IMR-90 (cell line): ENCODE results near the gene PIP4P1. TPM values are rescaled to one million over a fixed set of nuclear protein-coding genes. Genes with fewer than 3 reads are reported as not detected.

Experiments
- ATAC-seq: fragments of 200-7000 bp; cut with Tn5 transposase; 2 replicates; pipeline ENCODE4 v1.9.1; 2020; ENCODE audit warnings: low read depth, mild to moderate bottlenecking, moderate library complexity
- BruUV-seq: library from RNA; stranded (reverse); fragments of 400-500 nt; replicated peaks from 2 replicates; lab custom pipeline; 2021; lab: Mats Ljungman, UMichigan
- CTCF ChIA-PET: fragments of 300-600 bp; formaldehyde crosslinking; extraction: SDS; loops from one replicate; lab custom pipeline; 2021; ENCODE audit warnings: antibody characterized with exemption; lab: Yijun Ruan, JAX
- POLR2A ChIA-PET: fragments of 300-600 bp; sonication (Branson Sonifier 250); formaldehyde crosslinking; loops from one replicate; lab custom pipeline; 2022; ENCODE audit warnings: antibody characterized with exemption; ENCODE audit not compliant: unreplicated experiment; lab: Charles Lee
- DNase-seq: peaks from one replicate; pipeline ENCODE4 v3.0.0; 2013
- H2AFZ ChIP-seq: replicated peaks from 2 replicates; pipeline ENCODE3; 2013; ENCODE audit warnings: low read length, mild to moderate bottlenecking; ENCODE audit not compliant: poor library complexity
- H2AK5ac ChIP-seq: 2 replicates; pipeline ENCODE4 v1.6.1; 2013; ENCODE audit warnings: low read depth, low read length, inconsistent platforms
- H2AK9ac ChIP-seq: replicated peaks from 2 replicates; pipeline ENCODE3; 2013; ENCODE audit warnings: mild to moderate bottlenecking, low read depth, low read length, moderate library complexity; ENCODE audit not compliant: poor library complexity
- H2BK120ac ChIP-seq: 2 replicates; pipeline ENCODE4 v1.6.1; 2013; ENCODE audit warnings: low read depth, low read length, inconsistent platforms
- H2BK15ac ChIP-seq: 3 replicates; pipeline ENCODE4 v1.6.1; 2013; ENCODE audit warnings: low read depth, low read length, inconsistent platforms
- H2BK20ac ChIP-seq: 2 replicates; pipeline ENCODE4 v1.6.1; 2013; ENCODE audit warnings: low read depth, mild to moderate bottlenecking, inconsistent platforms, low read length, moderate library complexity
- H2BK5ac ChIP-seq: 2 replicates; pipeline ENCODE4 v1.6.1; 2013; ENCODE audit warnings: mild to moderate bottlenecking, low read depth, low read length, inconsistent platforms; ENCODE audit not compliant: poor library complexity, severe bottlenecking
- H3K14ac ChIP-seq: replicated peaks from 2 replicates; pipeline ENCODE4 v1.6.1; 2013; ENCODE audit warnings: low read depth, low read length, inconsistent platforms
- H3K18ac ChIP-seq: 2 replicates; pipeline ENCODE4 v1.6.1; 2013; ENCODE audit warnings: low read depth, low read length, control low read depth
- H3K23ac ChIP-seq: 2 replicates; pipeline ENCODE4 v1.6.1; 2013; ENCODE audit warnings: low read depth, low read length, inconsistent platforms
- H3K27ac ChIP-seq: 2 replicates; pipeline ENCODE4 v1.5.1; 2013; ENCODE audit warnings: mild to moderate bottlenecking, control low read depth, low read length; ENCODE audit not compliant: insufficient read depth
- H3K27me3 ChIP-seq: 2 replicates; pipeline ENCODE4 v1.6.1; 2013; ENCODE audit warnings: low read length; ENCODE audit not compliant: control insufficient read depth, insufficient read depth
- H3K36me3 ChIP-seq: 2 replicates; pipeline ENCODE4 v1.6.1; 2013; ENCODE audit warnings: low read length, mixed read lengths; ENCODE audit not compliant: control insufficient read depth, insufficient read depth
- H3K4ac ChIP-seq: 2 replicates; pipeline ENCODE4 v1.6.1; 2013; ENCODE audit warnings: low read depth, low read length, inconsistent platforms
- H3K4me1 ChIP-seq: 2 replicates; pipeline ENCODE4 v1.6.1; 2013; ENCODE audit warnings: low read length, mixed read lengths; ENCODE audit not compliant: control insufficient read depth, insufficient read depth
- H3K4me2 ChIP-seq: 2 replicates; pipeline ENCODE4 v1.6.1; 2013; ENCODE audit warnings: low read depth, mild to moderate bottlenecking, control low read depth, low read length, moderate library complexity
- H3K4me3 ChIP-seq: 2 replicates; pipeline ENCODE4 v1.5.1; 2013; ENCODE audit warnings: low read depth, mild to moderate bottlenecking, control low read depth, low read length, moderate library complexity; ENCODE audit not compliant: insufficient read depth
- H3K56ac ChIP-seq: 2 replicates; pipeline ENCODE4 v1.6.1; 2013; ENCODE audit warnings: low read length, inconsistent platforms; ENCODE audit not compliant: insufficient read depth; ENCODE audit errors: extremely low read depth
- H3K79me1 ChIP-seq, 2 experiments: 2 replicates each; pipeline ENCODE4 v1.6.1; 2013; ENCODE audit warnings: low read length in 2 of 2, inconsistent platforms in 1 of 2, low read depth in 1 of 2
- H3K9ac ChIP-seq: 2 replicates; pipeline ENCODE4 v1.6.1; 2013; ENCODE audit warnings: low read depth, low read length, control low read depth
- H3K9me1 ChIP-seq: 2 replicates; pipeline ENCODE4 v1.6.1; 2013; ENCODE audit warnings: low read length, inconsistent platforms; ENCODE audit not compliant: insufficient read depth
- H3K9me3 ChIP-seq: 2 replicates; pipeline ENCODE4 v1.6.1; 2013; ENCODE audit warnings: low read length; ENCODE audit not compliant: control insufficient read depth, insufficient read depth
- H4K20me1 ChIP-seq: 2 replicates; pipeline ENCODE4 v1.6.1; 2013; ENCODE audit warnings: low read length, inconsistent platforms; ENCODE audit not compliant: insufficient read depth
- H4K5ac ChIP-seq: 2 replicates; pipeline ENCODE4 v1.6.1; 2013; ENCODE audit warnings: mild to moderate bottlenecking, low read depth, low read length, control low read depth
- H4K8ac ChIP-seq, 2 experiments: 2 replicates each; pipeline ENCODE4 v1.6.1; 2013; ENCODE audit warnings: low read depth in 2 of 2, low read length in 2 of 2, control low read depth in 1 of 2, inconsistent platforms in 1 of 2
- H4K91ac ChIP-seq: 2 replicates; pipeline ENCODE4 v1.6.1; 2013; ENCODE audit warnings: low read depth, low read length, inconsistent platforms; ENCODE audit not compliant: insufficient read depth
- BHLHE40 ChIP-seq: fragments of 150-350 bp; IDR thresholded peaks from 2 replicates; pipeline ENCODE4 v1.6.1; 2016; ENCODE audit warnings: mild to moderate bottlenecking, low read depth, low read length
- CEBPB ChIP-seq: IDR thresholded peaks from 2 replicates; pipeline ENCODE4 v1.6.1; 2012; ENCODE audit warnings: low read depth, low read length, improper control_type of control experiment
- CHD1 ChIP-seq: IDR thresholded peaks from 2 replicates; pipeline ENCODE4 v1.6.1; 2012; ENCODE audit warnings: low read depth, low read length, improper control_type of control experiment
- CTCF ChIP-seq: conservative IDR thresholded peaks from 2 replicates; pipeline ENCODE4 v1.5.1; 2012; ENCODE audit warnings: mild to moderate bottlenecking, low read depth, low read length, improper control_type of control experiment
- ELK1 ChIP-seq: fragments of 150-350 bp; IDR thresholded peaks from 2 replicates; pipeline ENCODE4 v1.6.1; 2016; ENCODE audit warnings: low read depth, mild to moderate bottlenecking, low read length, moderate library complexity, borderline replicate concordance
- FOS ChIP-seq: fragments of 150-350 bp; IDR thresholded peaks from 2 replicates; pipeline ENCODE4 v1.6.1; 2016; ENCODE audit warnings: low read depth, low read length
- MAFK ChIP-seq: IDR thresholded peaks from 2 replicates; pipeline ENCODE4 v1.6.1; 2012; ENCODE audit warnings: low read depth, low read length, improper control_type of control experiment
- MAZ ChIP-seq: IDR thresholded peaks from 2 replicates; pipeline ENCODE4 v1.6.1; 2012; ENCODE audit warnings: low read depth, mild to moderate bottlenecking, low read length, improper control_type of control experiment, moderate library complexity, borderline replicate concordance
- MXI1 ChIP-seq: IDR thresholded peaks from 2 replicates; pipeline ENCODE4 v1.6.1; 2012; ENCODE audit warnings: low read depth, mild to moderate bottlenecking, low read length, moderate library complexity, borderline replicate concordance
- NFE2L2 ChIP-seq: fragments of 150-350 bp; IDR thresholded peaks from 2 replicates; pipeline ENCODE4 v1.6.1; 2016; ENCODE audit warnings: low read depth, mild to moderate bottlenecking, low read length
- POLR2A ChIP-seq: IDR thresholded peaks from 2 replicates; pipeline ENCODE4 v1.6.1; 2012; ENCODE audit warnings: mild to moderate bottlenecking, low read depth, low read length
- RAD21 ChIP-seq: IDR thresholded peaks from 2 replicates; pipeline ENCODE4 v1.6.1; 2012; ENCODE audit warnings: low read length, improper control_type of control experiment
- RFX5 ChIP-seq: IDR thresholded peaks from 2 replicates; pipeline ENCODE4 v1.8.0; 2012; ENCODE audit warnings: low read depth, mild to moderate bottlenecking, low read length, moderate library complexity
- SMC3 ChIP-seq: fragments of 150-350 bp; IDR thresholded peaks from 2 replicates; pipeline ENCODE4 v1.6.1; 2016; ENCODE audit warnings: low read depth, mild to moderate bottlenecking, antibody characterized with exemption, low read length, moderate library complexity
- USF2 ChIP-seq: fragments of 150-350 bp; IDR thresholded peaks from 2 replicates; pipeline ENCODE4 v1.6.1; 2017; ENCODE audit warnings: mild to moderate bottlenecking, antibody characterized with exemption, low read length, low read depth
- WGBS, 2 experiments: methylation state at CpG; one replicate each; pipeline versions ENCODE4 v1.1.5 to v1.1.7; 2013; ENCODE audit warnings: missing lambda C conversion rate in 2 of 2; ENCODE audit not compliant: insufficient read length in 1 of 2; ENCODE audit errors: extremely low coverage in 2 of 2; 5-methylcytosine and 5-hydroxymethylcytosine counted together
- dilution Hi-C: fragments of 300-500 bp; cut with HindIII; formaldehyde crosslinking; loops from one replicate; pipeline ENCODE4 v1.14.3; 2018; ENCODE audit warnings: low sequenced_read_pairs; ENCODE audit not compliant: unreplicated experiment
- in situ Hi-C: fragments of 300-500 bp; cut with MboI; formaldehyde crosslinking; loops from 3 replicates; pipeline ENCODE4 v1.14.3; 2019; ENCODE audit warnings: low sequenced_read_pairs, inconsistent platforms, mixed read lengths
- intact Hi-C: fragments of 100-400 bp; cut with micrococcal nuclease; formaldehyde crosslinking; loops from 2 replicates; pipeline ENCODE4 v1.10.0; 2022
- polyA plus RNA-seq, 3 experiments: library from polyadenylated mRNA; depleted of rRNA; stranded (reverse); fragments of >200 nt; gene quantifications; 2 replicates each; pipeline ENCODE4 v1.2.3, GENCODE V29; 2012; ENCODE audit warnings: low replicate concordance in 1 of 3
- total RNA-seq: library from RNA; depleted of rRNA; stranded (reverse); fragments of >200 nt; gene quantifications from 2 replicates; pipeline ENCODE4 v1.2.3, GENCODE V29; 2012

Gene PIP4P1
- total and polyA plus RNA-seq, 2 of the 4 experiments (the other 2 are of a cell fraction), result 15.2 to 27.8 TPM

GRCh38 chr14:20489093-20489994, 28.1 kb upstream of the PIP4P1 start:
- ChIA-PET CTCF (no interaction called here), POLR2A (no interaction called here)
- Histone ChIP-seq H4K20me1 (no peaks in the 10 kb centered on the region), H3K4me3 (no peak overlapping the region), H3K27ac (no peak overlapping the region), H2AK9ac (peak overlapping the region; percentile 48), H2AFZ (peak overlapping the region; percentile 59), H3K9me3 (no peaks in the 10 kb centered on the region), H3K9ac (no peak overlapping the region), H3K14ac (no peak overlapping the region; the same call in 1 of the 2 replicates), H3K4me2 (no peak overlapping the region), H2BK120ac (no peak overlapping the region), H3K27me3 (no peaks in the 10 kb centered on the region; the same call in none of the 2 replicates), H2BK5ac (no peak overlapping the region), H2BK15ac (no peak overlapping the region), H3K9me1 (no peaks in the 10 kb centered on the region), H4K5ac (no peak overlapping the region), H2AK5ac (no peak overlapping the region), H3K23ac (no peak overlapping the region), H4K91ac (no peak overlapping the region), H3K36me3 (no peaks in the 10 kb centered on the region), H3K18ac (no peak overlapping the region), H4K8ac (no peak overlapping the region), H3K56ac (no peak overlapping the region), H3K4me1 (no peaks in the 10 kb centered on the region; the same call in 1 of the 2 replicates), H2BK20ac (no peak overlapping the region), H3K4ac (no peak overlapping the region), H3K79me1 (no peaks in the 10 kb centered on the region)
- in situ Hi-C loops (no loop called here), dilution Hi-C loops (no loop called here), intact Hi-C loops (loop anchor here (10.0 kb wide), 1 partner anchor 1705 kb away; no protein-coding TSS in a partner anchor)
- DNase-seq (peak; percentile 28), ATAC-seq (no peak)
- WGBS, 2 experiments, result 32% methylated on average over 2 of the region's 6 CpGs; no CpG with 5 or more reads in 1 of the 2 experiments
- BruUV-seq, result no TSS peak
- TF ChIP-seq RFX5 (no peak), BHLHE40 (no peak), CTCF (no peak), FOS (no peak), CEBPB (no peak), CHD1 (no peak), MAFK (no peak), POLR2A (no peak), NFE2L2 (no peak), SMC3 (no peak), USF2 (no peak), ELK1 (no peak), MXI1 (no peak), MAZ (no peak), RAD21 (no peak)
